GM12892 (cell line): ENCODE data around the gene PLPP4.

Source experiments
- DNase-seq: peaks from one replicate; pipeline ENCODE4 v3.0.0; 2011; ENCODE audit not compliant: insufficient read length
- FAIRE-seq: peaks from 2 replicates; lab custom pipeline; 2011; peaks lifted over from hg19 to GRCh38; lab: Jason Lieb, UNC
- POLR2A ChIP-seq: IDR thresholded peaks from 2 replicates; pipeline ENCODE4 v1.6.1; 2011; ENCODE audit warnings: low read depth, low read length, control low read depth
- POLR2AphosphoS5 ChIP-seq: IDR thresholded peaks from 2 replicates; pipeline ENCODE4 v1.6.1; 2011; ENCODE audit warnings: low read depth, low read length, control low read depth
- TAF1 ChIP-seq: IDR thresholded peaks from 2 replicates; pipeline ENCODE4 v1.6.1; 2011; ENCODE audit warnings: low read depth, mild to moderate bottlenecking, control low read depth, low read length, borderline replicate concordance

The PLPP4 gene

DNA sequence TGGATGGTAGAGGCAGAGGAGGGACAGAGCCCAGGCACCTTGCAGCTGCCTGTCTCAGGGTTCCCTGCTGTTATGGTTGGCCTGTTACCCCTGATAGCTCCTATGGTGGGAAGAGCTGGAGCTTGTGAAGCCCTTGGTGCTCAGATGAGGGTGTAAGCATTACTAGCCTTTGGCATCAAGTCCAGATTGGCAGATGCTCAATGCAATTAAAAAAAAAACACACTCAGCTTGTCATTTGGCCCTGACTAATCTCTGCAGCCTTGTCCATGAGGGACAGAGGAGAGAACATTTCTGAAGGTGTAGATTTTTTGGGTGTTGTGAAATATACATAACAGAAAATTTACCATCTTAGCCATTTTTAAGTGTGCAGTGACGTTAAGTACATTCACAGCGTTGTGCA is 86.3 kb downstream of the PLPP4 start:
- FAIRE-seq (no peak), DNase-seq (no peak)
- TF ChIP-seq POLR2A (no peak), POLR2AphosphoS5 (no peak), TAF1 (no peak)

DNA sequence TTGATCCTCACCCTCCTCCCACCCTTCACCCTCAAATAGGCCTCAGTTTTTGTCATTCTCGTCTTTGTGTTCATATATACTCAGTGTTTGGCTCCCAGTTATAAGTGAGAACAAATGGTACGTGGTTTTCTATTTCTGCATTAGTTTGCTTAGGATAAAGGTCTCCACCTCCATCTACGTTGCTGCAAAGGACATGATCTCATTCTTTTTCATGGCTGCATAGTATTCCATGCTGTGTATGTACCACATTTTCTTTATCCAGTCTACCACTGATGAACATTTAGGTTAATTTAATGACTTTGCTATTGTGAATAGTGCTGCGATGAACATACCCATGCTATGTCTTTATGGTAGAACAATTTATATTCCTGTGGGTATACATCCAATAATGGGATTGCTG is 91.2 kb downstream of the PLPP4 start:
- TF ChIP-seq TAF1, result no peak
- no peak for TF ChIP-seq POLR2AphosphoS5
- TF ChIP-seq POLR2A, result no peak
- FAIRE-seq (no peak), DNase-seq (no peak)

GRCh38 chr10:120552262-120552661 is 95.2 kb downstream of the PLPP4 start:
- FAIRE-seq, result no peak
- no peak for TF ChIP-seq POLR2A
- no peak for TF ChIP-seq POLR2AphosphoS5
- no peak for TF ChIP-seq TAF1
- DNase-seq, result no peak

DNA sequence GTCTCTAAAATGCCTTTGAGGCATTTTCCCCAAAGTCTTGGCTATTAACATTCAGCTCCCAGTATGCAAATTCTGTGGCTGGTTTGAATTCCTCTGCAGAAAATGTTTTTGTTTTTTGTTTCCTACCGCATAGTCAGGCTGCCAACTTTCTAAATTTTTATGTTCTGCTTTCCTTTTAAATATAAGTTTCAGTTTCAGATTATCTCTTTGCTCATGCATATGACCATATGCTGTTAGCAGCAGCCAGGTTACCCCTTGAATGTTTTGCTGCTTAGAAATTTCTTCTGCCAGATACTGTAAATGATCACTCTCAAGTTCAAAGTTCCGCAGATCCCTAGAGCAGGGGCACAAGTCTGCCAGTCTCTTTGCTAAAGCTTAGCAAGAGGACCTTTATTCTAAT is 96.9 kb downstream of the PLPP4 start:
- no peak for TF ChIP-seq POLR2A
- TF ChIP-seq TAF1, result no peak
- no peak for TF ChIP-seq POLR2AphosphoS5
- no peak for DNase-seq
- FAIRE-seq, result no peak

DNA sequence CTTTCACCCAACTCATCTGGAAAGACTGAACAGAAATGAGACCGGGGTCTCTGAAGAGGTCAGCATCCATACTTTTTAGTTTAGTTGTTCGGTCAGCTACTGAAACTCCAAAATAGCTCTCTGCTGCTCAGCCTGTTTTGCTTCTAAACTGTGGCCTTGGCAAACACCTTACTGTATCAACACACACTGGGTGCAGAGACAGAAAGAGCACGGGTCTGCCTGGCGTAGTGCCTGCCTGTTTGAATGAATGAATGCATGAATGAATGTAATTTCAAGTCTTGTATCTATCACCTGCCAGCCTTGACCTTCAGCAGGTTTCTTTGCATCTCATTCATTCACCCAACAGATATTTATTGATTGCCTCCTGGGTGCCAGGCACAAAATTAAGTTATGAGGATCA is 98.4 kb downstream of the PLPP4 start:
- DNase-seq, result no peak
- TF ChIP-seq POLR2A, result no peak
- no peak for TF ChIP-seq TAF1
- no peak for TF ChIP-seq POLR2AphosphoS5
- FAIRE-seq, result no peak

DNA sequence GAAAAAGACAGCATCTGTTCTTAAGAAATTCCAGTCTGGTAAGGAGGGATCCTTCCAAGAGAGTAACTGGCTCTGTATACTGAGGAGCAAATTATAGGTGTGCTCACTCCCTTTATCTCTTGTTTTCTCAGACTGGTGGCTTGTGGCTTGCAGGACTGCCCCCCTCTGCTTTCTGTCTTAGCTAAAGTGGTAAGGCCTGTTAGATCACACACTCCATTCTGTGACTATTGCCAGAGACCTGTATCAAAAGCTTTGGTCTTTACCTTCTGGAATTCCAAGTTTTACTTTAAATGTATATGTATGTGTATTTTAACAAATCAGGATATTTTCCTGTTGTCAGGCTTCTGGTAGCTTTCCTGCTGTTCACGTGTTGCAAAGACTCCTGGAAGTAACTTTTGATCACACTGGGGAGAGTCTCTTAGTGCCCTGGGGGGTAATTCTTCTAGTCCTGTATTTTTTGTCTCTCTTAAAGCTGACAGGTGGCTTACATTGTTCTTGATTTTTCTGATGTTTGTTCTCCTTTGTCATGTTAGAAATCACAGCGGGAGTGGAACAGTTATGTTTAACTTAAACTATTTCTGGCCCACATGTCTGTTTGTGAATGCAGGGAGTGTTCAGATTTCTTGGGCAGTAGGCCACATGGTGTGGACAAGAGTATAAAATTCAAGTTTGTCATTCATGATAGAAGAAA is 99.0 kb downstream of the PLPP4 start:
- FAIRE-seq (no peak), DNase-seq (no peak)
- no peak for TF ChIP-seq POLR2AphosphoS5
- TF ChIP-seq TAF1, result no peak
- TF ChIP-seq POLR2A, result no peak

DNA sequence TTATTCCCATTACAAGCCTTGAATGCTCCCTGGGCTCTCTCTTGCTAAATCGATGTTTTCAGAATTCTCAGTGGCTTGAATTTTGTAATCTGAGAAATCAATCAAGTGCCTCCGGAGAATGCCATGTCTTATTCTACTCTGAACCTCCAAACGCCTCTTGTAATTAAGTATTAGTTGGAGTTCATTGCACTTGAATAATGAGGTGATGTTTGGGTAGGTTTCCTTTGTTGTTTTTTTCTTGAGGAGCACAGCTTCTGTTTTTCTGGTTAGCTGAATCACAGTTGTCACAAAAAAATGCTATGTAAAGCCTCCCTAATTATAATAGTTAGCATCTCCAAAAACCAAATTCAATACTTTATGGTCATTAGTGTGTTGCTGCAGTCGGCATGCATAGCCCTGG is 100.3 kb downstream of the PLPP4 start:
- TF ChIP-seq POLR2AphosphoS5 (no peak), TAF1 (no peak), POLR2A (no peak)
- DNase-seq (no peak), FAIRE-seq (no peak)

- TF ChIP-seq POLR2AphosphoS5 (no peak), TAF1 (no peak), POLR2A (no peak)
- FAIRE-seq (no peak), DNase-seq (no peak)
Measured at GRCh38 chr10:120559800-120560199, 102.8 kb downstream of the PLPP4 start.

DNA sequence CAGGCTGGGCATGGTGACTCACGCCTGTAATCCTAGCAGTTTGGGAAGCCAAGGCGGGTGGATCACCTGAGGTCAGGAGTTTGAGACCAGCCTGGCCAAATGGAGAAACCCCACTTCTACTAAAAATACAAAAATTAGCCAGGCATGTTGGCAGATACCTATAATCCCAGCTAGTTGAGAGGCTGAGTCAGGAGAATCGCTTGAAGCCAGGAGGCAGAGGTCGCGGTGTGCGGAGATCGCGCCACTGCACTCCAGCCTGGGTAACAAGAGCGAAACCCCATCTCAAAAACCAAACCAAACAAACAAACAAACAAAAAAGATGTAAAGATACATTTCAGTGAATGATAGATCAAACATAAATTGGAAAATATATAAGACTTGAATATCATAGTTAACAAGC is 105.9 kb downstream of the PLPP4 start:
- DNase-seq (no peak), FAIRE-seq (no peak)
- no peak for TF ChIP-seq TAF1
- no peak for TF ChIP-seq POLR2A
- TF ChIP-seq POLR2AphosphoS5, result no peak

- FAIRE-seq, result no peak
Measured at GRCh38 chr10:120570418-120570817, 113.4 kb downstream of the PLPP4 start.

GRCh38 chr10:120571266-120571665 is 114.2 kb downstream of the PLPP4 start:
- DNase-seq, result no peak
- TF ChIP-seq TAF1, result no peak
- TF ChIP-seq POLR2AphosphoS5, result no peak
- TF ChIP-seq POLR2A, result no peak
- FAIRE-seq, result no peak

More at GRCh38 chr10:120570418-120570817, 113.4 kb downstream of the PLPP4 start:
- TF ChIP-seq POLR2AphosphoS5 (no peak), TAF1 (no peak), POLR2A (no peak)
- DNase-seq, result no peak

GRCh38 chr10:120572307-120572706 is 115.3 kb downstream of the PLPP4 start:
- FAIRE-seq, result no peak
- DNase-seq, result no peak
- TF ChIP-seq POLR2A (no peak), TAF1 (no peak), POLR2AphosphoS5 (no peak)

DNA sequence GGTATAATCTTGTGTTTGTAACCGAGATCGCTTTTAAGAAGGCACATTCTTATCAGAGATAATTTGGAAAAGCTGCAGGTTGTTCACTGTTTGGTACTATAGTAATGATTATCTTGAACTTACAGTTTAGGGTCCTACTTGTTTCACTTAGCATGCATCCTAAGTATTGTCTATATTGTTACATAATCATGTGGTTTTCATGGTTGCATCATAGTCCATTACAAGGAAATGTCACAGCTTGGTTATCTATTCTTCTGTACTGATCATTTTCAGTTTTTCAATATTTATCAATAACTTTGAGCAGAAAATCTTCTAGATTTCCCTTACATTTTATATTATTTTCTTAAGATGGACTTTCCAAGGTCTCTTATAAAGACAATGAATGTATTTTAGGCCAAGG is 116.3 kb downstream of the PLPP4 start:
- DNase-seq (no peak), FAIRE-seq (no peak)
- TF ChIP-seq TAF1 (no peak), POLR2A (no peak), POLR2AphosphoS5 (no peak)
